Type B pancreatic cell (in vitro differentiated cells): ENCODE data around the gene KLRC4. TPM values are rescaled to one million over a fixed set of nuclear protein-coding genes. Genes with fewer than 3 reads are reported as not detected.
"Not testable (repeated sequence)": the region's sequence is repeated elsewhere in the genome, so short reads cannot be mapped to it uniquely, and the experiment has no call there.

ENCODE experiments used
- DNase-seq: peaks from one replicate; pipeline ENCODE4 v3.0.0; 2021; ENCODE audit warnings: mixed read lengths; ENCODE audit not compliant: unreplicated experiment; ENCODE audit errors: extremely low spot score
- H3K27ac Mint-ChIP-seq: 2 replicates; pipeline ENCODE4 v1.8.0; 2021; ENCODE audit warnings: mild to moderate bottlenecking, mixed read lengths
- H3K27me3 Mint-ChIP-seq: 2 replicates; pipeline ENCODE4 v1.8.0; 2021; ENCODE audit warnings: mixed read lengths
- H3K36me3 Mint-ChIP-seq: 2 replicates; pipeline ENCODE4 v1.8.0; 2021; ENCODE audit warnings: mixed read lengths
- H3K4me1 Mint-ChIP-seq: one replicate; pipeline ENCODE4 v1.8.0; 2021; ENCODE audit warnings: mixed read lengths; ENCODE audit not compliant: unreplicated experiment
- H3K4me3 Mint-ChIP-seq: 2 replicates; pipeline ENCODE4 v1.8.0; 2021; ENCODE audit warnings: mild to moderate bottlenecking, mixed read lengths
- H3K9me3 Mint-ChIP-seq: 2 replicates; pipeline ENCODE4 v1.8.0; 2021; ENCODE audit warnings: mixed read lengths
- total RNA-seq: library from RNA; stranded (reverse); gene quantifications from 2 replicates; pipeline ENCODE4 v1.2.1, GENCODE V29; 2021; ENCODE audit warnings: low replicate concordance
- TF ChIP-seq, protein P1 (sequence below): fragments of 200-600 bp; sonication (generic); conservative IDR thresholded peaks from 2 replicates; pipeline ENCODE4 v1.5.0; 2021; ENCODE audit warnings: antibody characterized with exemption, mild to moderate bottlenecking

The KLRC4 gene
- total RNA-seq, 1 donor from 2014 or later: not detected

- Mint-ChIP-seq H3K9me3 (no peaks in the 10 kb centered on the region), H3K27me3 (no peaks in the 10 kb centered on the region), H3K4me1 (no peaks in the 10 kb centered on the region), H3K36me3 (no peaks in the 10 kb centered on the region), H3K27ac (no peak within 1 kb of the TSS), H3K4me3 (no peak within 1 kb of the TSS)
- no peak for DNase-seq
- TF ChIP-seq, protein P1, sequence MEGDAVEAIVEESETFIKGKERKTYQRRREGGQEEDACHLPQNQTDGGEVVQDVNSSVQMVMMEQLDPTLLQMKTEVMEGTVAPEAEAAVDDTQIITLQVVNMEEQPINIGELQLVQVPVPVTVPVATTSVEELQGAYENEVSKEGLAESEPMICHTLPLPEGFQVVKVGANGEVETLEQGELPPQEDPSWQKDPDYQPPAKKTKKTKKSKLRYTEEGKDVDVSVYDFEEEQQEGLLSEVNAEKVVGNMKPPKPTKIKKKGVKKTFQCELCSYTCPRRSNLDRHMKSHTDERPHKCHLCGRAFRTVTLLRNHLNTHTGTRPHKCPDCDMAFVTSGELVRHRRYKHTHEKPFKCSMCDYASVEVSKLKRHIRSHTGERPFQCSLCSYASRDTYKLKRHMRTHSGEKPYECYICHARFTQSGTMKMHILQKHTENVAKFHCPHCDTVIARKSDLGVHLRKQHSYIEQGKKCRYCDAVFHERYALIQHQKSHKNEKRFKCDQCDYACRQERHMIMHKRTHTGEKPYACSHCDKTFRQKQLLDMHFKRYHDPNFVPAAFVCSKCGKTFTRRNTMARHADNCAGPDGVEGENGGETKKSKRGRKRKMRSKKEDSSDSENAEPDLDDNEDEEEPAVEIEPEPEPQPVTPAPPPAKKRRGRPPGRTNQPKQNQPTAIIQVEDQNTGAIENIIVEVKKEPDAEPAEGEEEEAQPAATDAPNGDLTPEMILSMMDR: no peak
These were observed 19.7 kb downstream of the KLRC4 start, which contains the start of gene KLRK1 for GRCh38 chr12:10389904-10390303. KLRK1 (minus strand) TSS chr12:10390041; CDS start chr12:10388810, 1,231 bp downstream.

- H3K36me3 Mint-ChIP-seq: peaks cover 5% of the 10 kb centered on the region
- H3K9me3 Mint-ChIP-seq: no peaks in the 10 kb centered on the region
- no peaks in the 10 kb centered on the region for H3K4me1 Mint-ChIP-seq
- TF ChIP-seq, protein P1: no peak
- H3K27ac Mint-ChIP-seq: no peak overlapping the region
- H3K27me3 Mint-ChIP-seq: no peaks in the 10 kb centered on the region
- no peak for DNase-seq
- no peak overlapping the region for H3K4me3 Mint-ChIP-seq
These were observed 20.7 kb downstream of the KLRC4 start for GRCh38 chr12:10388624-10389413.

DNA sequence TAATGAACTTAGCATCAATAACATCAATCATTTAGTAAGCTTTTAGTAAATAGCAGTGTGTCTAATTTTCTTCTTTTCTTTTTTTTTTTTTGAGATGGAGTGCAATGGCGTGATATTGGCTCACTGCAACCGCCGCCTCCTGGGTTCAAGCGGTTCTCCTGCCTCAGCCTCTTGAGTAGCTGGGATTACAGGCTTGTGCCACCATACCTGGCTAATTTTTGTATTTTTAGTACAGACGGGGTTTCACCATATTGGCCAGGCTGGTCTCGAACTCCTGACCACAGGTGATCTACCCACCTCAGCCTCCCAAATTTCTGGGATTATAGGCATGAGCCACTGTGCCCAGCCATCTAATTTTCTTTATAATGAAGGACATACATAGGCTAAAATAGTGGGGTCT lies 22.1 kb downstream of the KLRC4 start:
- H3K27ac Mint-ChIP-seq, H3K36me3 Mint-ChIP-seq, H3K4me1 Mint-ChIP-seq, DNase-seq, H3K27me3 Mint-ChIP-seq, H3K4me3 Mint-ChIP-seq, H3K9me3 Mint-ChIP-seq: not testable (repeated sequence)

- peaks cover 5% of the 10 kb centered on the region for H3K36me3 Mint-ChIP-seq
- TF ChIP-seq, protein P1: no peak
- H3K4me1 Mint-ChIP-seq: no peaks in the 10 kb centered on the region
- no peak overlapping the region for H3K4me3 Mint-ChIP-seq
- no peak for DNase-seq
- H3K9me3 Mint-ChIP-seq: no peaks in the 10 kb centered on the region
- H3K27ac Mint-ChIP-seq: no peak overlapping the region
- H3K27me3 Mint-ChIP-seq: no peaks in the 10 kb centered on the region
These were observed 22.7 kb downstream of the KLRC4 start for GRCh38 chr12:10386857-10387256.

DNA sequence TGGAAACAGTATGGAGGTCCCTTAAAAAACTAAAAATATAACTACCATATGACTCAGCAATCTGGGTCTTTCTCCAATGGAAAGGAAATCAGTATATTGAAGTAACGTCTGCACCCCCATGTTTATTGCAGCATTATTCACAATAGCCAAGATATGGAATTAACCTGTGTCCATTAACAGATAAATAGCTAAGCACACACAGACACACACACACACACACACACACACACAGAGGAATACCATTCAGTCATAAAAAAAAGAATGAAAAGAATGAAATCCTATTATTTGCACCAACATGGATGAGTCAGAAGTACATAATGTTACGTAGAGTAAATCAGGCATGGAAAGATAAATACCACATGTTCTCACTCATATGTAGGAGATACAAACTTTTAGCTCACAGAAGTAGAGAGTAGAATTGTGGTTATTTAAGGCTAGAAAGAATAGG lies 24.4 kb downstream of the KLRC4 start:
- Mint-ChIP-seq H3K9me3 (peaks cover 4% of the 10 kb centered on the region), H3K4me3 (no peak overlapping the region), H3K27me3 (no peaks in the 10 kb centered on the region), H3K36me3 (peaks cover 13% of the 10 kb centered on the region), H3K27ac (no peak overlapping the region), H3K4me1 (no peaks in the 10 kb centered on the region)
- TF ChIP-seq, protein P1: no peak
- DNase-seq: no peak

DNA sequence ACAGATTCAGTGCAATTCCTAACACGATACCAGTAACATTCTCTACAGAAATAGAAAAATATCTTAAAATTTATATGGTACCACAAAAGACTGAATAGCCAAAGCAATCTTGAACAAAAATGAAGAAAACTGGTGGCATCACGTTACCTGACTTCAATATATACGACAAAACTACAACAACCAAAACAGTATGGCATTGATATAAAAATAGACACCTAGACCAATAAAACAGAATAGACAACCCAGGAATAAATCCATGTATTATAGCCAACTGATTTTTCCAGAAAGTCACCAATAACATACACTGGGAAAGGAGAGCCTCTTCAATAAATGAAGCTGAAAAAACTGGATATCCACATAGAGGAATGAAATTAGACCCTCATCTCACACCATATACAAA lies 25.4 kb downstream of the KLRC4 start:
- Mint-ChIP-seq H3K9me3 (peaks cover 4% of the 10 kb centered on the region), H3K4me3 (no peak overlapping the region), H3K36me3 (peaks cover 13% of the 10 kb centered on the region), H3K27me3 (no peaks in the 10 kb centered on the region), H3K4me1 (no peaks in the 10 kb centered on the region), H3K27ac (no peak overlapping the region)
- TF ChIP-seq, protein P1: no peak
- no peak for DNase-seq
